ENCODE results near the gene EXOC2.

- TF ChIP-seq CTCF (IDR thresholded peaks at IDR 0.05) (no peak), POLR2A (IDR thresholded peaks at IDR 0.05) (no peak)
Measured at GRCh38 chr6:621931-622330, 71.0 kb downstream of the EXOC2 start.

Measured in adrenal gland (tissue), 5 donors.